Measurements from ENCODE around the gene EVPLL.
"Not testable (repeated sequence)": the region's sequence is repeated elsewhere in the genome, so short reads cannot be mapped to it uniquely, and the experiment has no call there.

Gene EVPLL

GRCh38 chr17:18379246-18380146 lies 1.9 kb downstream of the EVPLL start:
- no peak for DNase-seq

GRCh38 chr17:18380471-18381157 lies 3.0 kb downstream of the EVPLL start:
- no peak for DNase-seq

GRCh38 chr17:18381158-18381952 lies 3.8 kb downstream of the EVPLL start:
- DNase-seq: no peak

GRCh38 chr17:18381953-18382245 lies 4.3 kb downstream of the EVPLL start:
- no peak for DNase-seq

- no peak for DNase-seq
Observed at GRCh38 chr17:18382441-18383078, 5.0 kb downstream of the EVPLL start.

- peak in 1 of 2 experiments; percentile 8 for DNase-seq
Observed at GRCh38 chr17:18383079-18383481, 5.5 kb downstream of the EVPLL start.

- not testable (repeated sequence) for DNase-seq
Observed at GRCh38 chr17:18384271-18384670, 6.7 kb downstream of the EVPLL start.

- DNase-seq: not testable (repeated sequence)
Observed at GRCh38 chr17:18387583-18387982, 10.0 kb downstream of the EVPLL start.

GRCh38 chr17:18388266-18388665 lies 10.7 kb downstream of the EVPLL start:
- DNase-seq: not testable (repeated sequence)

- DNase-seq: not testable (repeated sequence)
Observed at GRCh38 chr17:18388728-18389127, 11.2 kb downstream of the EVPLL start.

GRCh38 chr17:18401872-18402590 lies 24.5 kb downstream of the EVPLL start:
- DNase-seq: not testable (repeated sequence)

- DNase-seq: not testable (repeated sequence)
Observed at GRCh38 chr17:18403166-18403565, 25.6 kb downstream of the EVPLL start.

GRCh38 chr17:18403604-18404003 lies 26.0 kb downstream of the EVPLL start:
- DNase-seq: not testable (repeated sequence)

- DNase-seq: not testable (repeated sequence)
Observed at GRCh38 chr17:18408906-18409305, 31.3 kb downstream of the EVPLL start.

GRCh38 chr17:18409321-18409720 lies 31.7 kb downstream of the EVPLL start:
- DNase-seq: not testable (repeated sequence)

- DNase-seq: not testable (repeated sequence)
Observed at GRCh38 chr17:18410736-18411135, 33.2 kb downstream of the EVPLL start.

- peak; percentile 40 to 51 for DNase-seq
Observed at GRCh38 chr17:18411377-18411864, 33.8 kb downstream of the EVPLL start.

- not testable (repeated sequence) for DNase-seq
Observed at GRCh38 chr17:18412001-18412538, 34.5 kb downstream of the EVPLL start.

GRCh38 chr17:18421521-18421920 lies 43.9 kb downstream of the EVPLL start:
- DNase-seq: not testable (repeated sequence)

GRCh38 chr17:18422464-18422863 lies 44.9 kb downstream of the EVPLL start:
- DNase-seq: not testable (repeated sequence)

- DNase-seq: not testable (repeated sequence)
Observed at GRCh38 chr17:18423015-18423414, 45.4 kb downstream of the EVPLL start.

Measured in activated CD4-positive, alpha-beta T cell treated with anti-CD3 and anti-CD28 coated beads, Interleukin-2, amount 50 U/mL, for 48 hours (primary cell).